GM18867 (cell line): ENCODE results near the gene TRMT5.

Source experiments
- ATAC-seq: cut with Tn5 transposase; IDR thresholded peaks from one replicate; pipeline ENCODE4 v1.9.1; 2021; ENCODE audit warnings: mild to moderate bottlenecking, moderate library complexity; ENCODE audit not compliant: unreplicated experiment

TRMT5 gene

GRCh38 chr14:60965402-60965801, 15.5 kb downstream of the TRMT5 start:
- no peak for ATAC-seq

- ATAC-seq, result no peak
These were observed 16.0 kb downstream of the TRMT5 start for GRCh38 chr14:60964904-60965303.

GRCh38 chr14:60963761-60964160, 17.1 kb downstream of the TRMT5 start:
- no peak for ATAC-seq

GRCh38 chr14:60958146-60958545, 22.7 kb downstream of the TRMT5 start:
- ATAC-seq, result no peak

GRCh38 chr14:60956632-60957031, 24.2 kb downstream of the TRMT5 start:
- ATAC-seq, result no peak

DNA sequence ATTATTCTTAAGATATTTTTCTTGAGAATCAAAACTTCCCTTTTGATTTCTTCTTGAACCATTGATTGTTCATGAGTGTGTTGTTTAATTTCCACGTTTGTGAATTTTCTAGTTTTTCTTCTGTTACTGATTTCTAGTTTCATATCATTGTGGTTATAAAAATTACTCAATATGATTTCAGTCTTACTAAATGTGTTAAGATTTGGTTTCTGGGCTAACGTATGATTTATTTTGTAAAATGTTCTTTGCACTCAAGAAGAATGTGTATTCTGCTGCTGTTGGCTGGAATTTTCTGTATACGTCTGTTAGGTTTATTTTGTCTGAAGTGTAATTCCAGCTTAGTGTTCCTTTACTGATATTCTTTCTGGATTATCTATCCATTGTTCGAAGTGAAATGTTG, 24.7 kb downstream of the TRMT5 start:
- ATAC-seq, result no peak

DNA sequence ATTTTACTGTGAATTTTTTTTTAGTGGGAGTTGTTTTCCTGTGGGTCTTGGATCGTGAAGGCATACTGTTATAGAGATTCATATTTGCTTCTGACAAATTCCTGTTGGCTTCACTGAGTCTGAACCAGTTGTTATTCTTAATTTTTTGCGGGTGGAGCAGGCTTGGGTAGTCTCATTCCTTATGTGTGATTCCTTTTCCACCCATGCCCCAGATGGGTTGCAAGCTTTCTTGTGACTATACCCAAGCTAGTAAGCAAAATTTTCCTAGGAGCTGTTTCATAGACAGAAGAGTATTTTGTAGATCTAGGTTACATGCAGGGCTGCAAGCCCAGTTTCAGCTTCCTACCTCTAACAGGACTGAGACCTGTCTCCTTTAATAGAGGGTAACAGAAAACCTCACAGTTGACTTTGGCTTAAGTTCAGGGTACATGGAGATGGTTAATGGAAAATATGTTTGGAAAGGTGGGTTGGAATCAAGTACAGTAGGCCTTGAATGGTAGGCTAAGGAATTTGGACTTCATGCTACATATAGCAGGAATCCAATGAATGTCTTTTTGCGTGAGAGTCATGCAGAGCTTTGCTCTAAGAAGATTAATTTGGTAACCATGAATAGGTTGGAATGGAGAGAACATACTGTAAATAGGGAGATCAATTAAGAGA, 29.0 kb downstream of the TRMT5 start:
- no peak for ATAC-seq

DNA sequence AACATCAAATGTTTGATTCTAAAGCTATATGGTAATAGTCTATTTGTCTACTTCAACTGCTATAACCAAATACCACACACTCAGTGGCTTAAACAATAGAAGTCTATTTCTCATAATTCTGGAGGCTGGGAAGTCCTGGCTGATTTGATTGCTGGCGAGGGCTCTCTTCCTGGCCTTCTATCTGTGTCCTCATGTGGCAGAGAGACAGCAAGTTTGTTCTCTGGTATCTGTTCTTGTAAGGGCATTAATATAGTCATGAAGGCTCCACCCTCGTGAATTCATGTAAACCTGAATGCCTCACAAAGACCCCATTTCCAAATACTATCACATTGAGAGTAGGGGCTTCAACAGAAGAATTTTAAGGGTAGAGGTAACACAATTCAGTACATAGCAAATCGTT, 34.1 kb downstream of the TRMT5 start:
- no peak for ATAC-seq

DNA sequence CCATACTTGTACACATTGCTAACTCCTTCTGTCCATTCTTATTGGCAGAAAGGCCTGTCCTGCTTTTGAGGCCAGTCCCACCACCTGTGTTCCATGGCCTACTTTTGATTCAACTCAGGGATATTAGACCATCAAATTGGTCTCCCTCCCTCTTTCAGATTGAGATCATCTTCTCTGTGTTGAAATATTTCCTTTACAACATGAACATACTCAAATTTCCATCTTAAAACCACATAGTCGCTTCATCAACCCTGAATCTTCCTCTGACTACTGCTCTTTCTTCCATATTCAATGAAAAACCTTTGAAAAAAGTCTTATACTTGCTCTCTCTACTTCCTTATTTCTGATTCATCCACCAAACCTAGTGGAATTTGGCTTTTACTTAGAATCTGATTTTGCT, 34.9 kb downstream of the TRMT5 start:
- no peak for ATAC-seq

DNA sequence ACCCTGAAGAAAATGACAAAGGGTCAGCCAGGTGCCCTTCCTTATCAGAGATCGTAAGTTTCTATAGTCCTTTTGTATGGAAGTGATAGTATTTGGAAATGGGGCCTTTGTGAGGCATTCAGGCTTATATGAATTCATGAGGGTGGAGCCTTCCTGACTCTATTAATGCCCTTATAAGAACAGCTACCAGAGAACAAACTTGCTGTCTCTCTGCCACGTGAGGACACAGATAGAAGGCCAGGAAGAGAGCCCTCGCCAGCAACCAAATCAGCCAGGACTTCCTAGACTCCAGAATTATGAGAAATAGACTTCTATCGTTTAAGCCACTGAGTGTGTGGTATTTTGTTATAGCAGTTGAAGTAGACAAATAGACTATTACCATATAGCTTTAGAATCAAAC, 36.7 kb downstream of the TRMT5 start:
- ATAC-seq, result no peak

DNA sequence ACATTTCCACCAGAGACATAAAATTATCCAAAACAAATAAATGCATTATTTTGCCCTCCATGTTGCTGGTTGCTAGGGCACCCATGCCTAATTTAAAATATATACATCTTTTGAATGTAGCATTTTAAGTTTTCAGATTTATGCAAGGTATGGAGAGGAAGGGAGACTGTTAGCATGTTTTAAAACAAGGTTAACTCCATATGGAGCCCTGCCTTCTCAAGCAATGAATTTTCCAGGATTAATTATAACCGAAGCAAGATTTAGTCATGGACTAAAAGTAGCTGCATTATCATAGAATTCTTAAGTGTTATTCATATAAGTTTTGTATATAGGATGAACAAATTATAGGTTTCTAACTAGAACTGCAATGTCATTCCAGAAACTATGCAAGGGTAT, 37.2 kb downstream of the TRMT5 start:
- no peak for ATAC-seq

- ATAC-seq, result no peak
These were observed 45.6 kb downstream of the TRMT5 start for GRCh38 chr14:60935319-60935718.

- no peak for ATAC-seq
These were observed 46.8 kb downstream of the TRMT5 start for GRCh38 chr14:60933920-60934655.

DNA sequence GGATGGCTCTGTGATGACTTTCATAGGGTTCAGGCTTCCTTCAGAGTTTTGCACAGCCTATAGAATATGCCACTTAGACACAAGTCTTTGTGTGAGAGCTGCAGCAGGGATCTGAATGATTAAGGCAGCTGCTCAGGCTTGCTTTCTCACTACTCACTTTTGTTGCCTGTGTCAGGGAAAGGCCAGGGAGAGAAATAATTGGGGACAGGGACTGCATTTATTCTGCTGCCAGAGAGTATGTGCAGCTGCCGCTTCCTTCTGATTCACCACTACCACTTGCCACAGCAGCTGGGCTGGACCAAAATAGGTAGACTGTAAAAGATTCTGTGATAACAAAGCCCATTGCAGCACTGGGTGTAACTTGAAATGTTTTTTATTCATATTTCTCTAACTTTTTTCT, 49.7 kb downstream of the TRMT5 start:
- no peak for ATAC-seq

GRCh38 chr14:60926002-60926401, 54.9 kb downstream of the TRMT5 start:
- peak; percentile 96 for ATAC-seq

GRCh38 chr14:60925286-60925685, 55.6 kb downstream of the TRMT5 start:
- ATAC-seq, result no peak

DNA sequence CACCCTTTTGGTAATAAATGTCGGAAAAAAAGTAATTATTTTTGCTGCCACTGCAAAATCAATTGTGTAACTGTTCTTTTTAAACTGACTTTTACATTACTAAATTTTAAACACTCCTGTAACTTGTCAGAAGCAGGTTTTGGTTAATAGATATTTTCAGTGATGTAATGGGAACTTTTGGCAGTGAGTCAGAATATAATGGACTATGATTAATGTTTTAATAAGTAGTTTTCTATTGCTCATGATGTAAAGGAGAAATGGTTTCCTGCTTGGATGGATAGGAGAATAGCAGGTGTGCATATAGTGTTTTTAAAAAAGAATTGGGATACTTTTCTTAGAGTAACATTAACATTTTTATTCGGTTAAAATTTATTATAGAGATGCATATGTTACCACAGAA, 58.8 kb downstream of the TRMT5 start:
- no peak for ATAC-seq
